Chondrocyte (in vitro differentiated cells): ENCODE results near the gene COBL. TPM values are rescaled to one million over a fixed set of nuclear protein-coding genes. Genes with fewer than 3 reads are reported as not detected.

Experiments
- DNase-seq: peaks from one replicate; pipeline ENCODE4 v3.0.0; 2021; ENCODE audit warnings: mixed read lengths, low spot score
- H3K27ac Mint-ChIP-seq: one replicate; pipeline ENCODE4 v1.8.0; 2021; ENCODE audit warnings: mild to moderate bottlenecking, moderate library complexity, mixed read lengths; ENCODE audit not compliant: unreplicated experiment
- H3K27me3 Mint-ChIP-seq: 2 replicates; pipeline ENCODE4 v1.8.0; 2021; ENCODE audit warnings: low read depth, mixed read lengths
- H3K36me3 Mint-ChIP-seq: 2 replicates; pipeline ENCODE4 v1.8.0; 2021; ENCODE audit warnings: low read depth, mixed read lengths
- H3K4me1 Mint-ChIP-seq: 2 replicates; pipeline ENCODE4 v1.8.0; 2021; ENCODE audit warnings: low read depth, mild to moderate bottlenecking, mixed read lengths
- H3K4me3 Mint-ChIP-seq: one replicate; pipeline ENCODE4 v1.8.0; 2021; ENCODE audit warnings: mild to moderate bottlenecking, moderate library complexity, mixed read lengths; ENCODE audit not compliant: unreplicated experiment
- H3K9me3 Mint-ChIP-seq: 2 replicates; pipeline ENCODE4 v1.8.0; 2021; ENCODE audit warnings: low read depth, mixed read lengths
- total RNA-seq: library from RNA; stranded (reverse); gene quantifications from 3 replicates; pipeline ENCODE4 v1.2.1, GENCODE V29; 2021
- TF ChIP-seq, protein P1 (sequence below): fragments of 200-600 bp; sonication (generic); IDR thresholded peaks from 2 replicates; pipeline ENCODE4 v1.5.0; 2021; ENCODE audit warnings: antibody characterized with exemption, mild to moderate bottlenecking, moderate library complexity

COBL gene
- total RNA-seq, 1 donor from 2014 or later, result 0.17 TPM

DNA sequence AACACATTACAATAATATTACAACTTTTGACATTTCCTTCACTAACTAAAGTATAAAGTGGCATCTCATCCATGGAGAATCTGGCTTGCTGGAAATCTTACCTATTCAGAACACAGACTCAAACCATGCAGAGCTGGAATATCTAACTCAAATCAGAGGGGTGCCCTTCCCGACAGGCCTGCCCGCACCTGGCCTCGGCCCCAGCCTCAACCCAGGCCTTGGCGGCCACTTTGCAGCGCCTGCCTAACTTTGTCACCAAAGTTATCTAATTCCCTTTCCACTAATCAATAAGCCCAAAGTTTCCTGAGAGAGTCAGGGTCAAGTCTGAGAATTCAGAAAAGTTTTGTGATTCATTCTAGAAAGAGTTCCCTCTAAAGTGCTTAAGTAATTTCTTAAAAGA lies 212.9 kb downstream of the COBL start:
- TF ChIP-seq, protein P1, sequence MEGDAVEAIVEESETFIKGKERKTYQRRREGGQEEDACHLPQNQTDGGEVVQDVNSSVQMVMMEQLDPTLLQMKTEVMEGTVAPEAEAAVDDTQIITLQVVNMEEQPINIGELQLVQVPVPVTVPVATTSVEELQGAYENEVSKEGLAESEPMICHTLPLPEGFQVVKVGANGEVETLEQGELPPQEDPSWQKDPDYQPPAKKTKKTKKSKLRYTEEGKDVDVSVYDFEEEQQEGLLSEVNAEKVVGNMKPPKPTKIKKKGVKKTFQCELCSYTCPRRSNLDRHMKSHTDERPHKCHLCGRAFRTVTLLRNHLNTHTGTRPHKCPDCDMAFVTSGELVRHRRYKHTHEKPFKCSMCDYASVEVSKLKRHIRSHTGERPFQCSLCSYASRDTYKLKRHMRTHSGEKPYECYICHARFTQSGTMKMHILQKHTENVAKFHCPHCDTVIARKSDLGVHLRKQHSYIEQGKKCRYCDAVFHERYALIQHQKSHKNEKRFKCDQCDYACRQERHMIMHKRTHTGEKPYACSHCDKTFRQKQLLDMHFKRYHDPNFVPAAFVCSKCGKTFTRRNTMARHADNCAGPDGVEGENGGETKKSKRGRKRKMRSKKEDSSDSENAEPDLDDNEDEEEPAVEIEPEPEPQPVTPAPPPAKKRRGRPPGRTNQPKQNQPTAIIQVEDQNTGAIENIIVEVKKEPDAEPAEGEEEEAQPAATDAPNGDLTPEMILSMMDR, result no peak
- H3K27me3 Mint-ChIP-seq, result peaks cover 5% of the 10 kb centered on the region
- H3K36me3 Mint-ChIP-seq, result no peaks in the 10 kb centered on the region
- H3K9me3 Mint-ChIP-seq, result peaks cover 2% of the 10 kb centered on the region
- peaks cover 8% of the 10 kb centered on the region for H3K4me1 Mint-ChIP-seq
- no peak for DNase-seq
- H3K4me3 Mint-ChIP-seq, result no peak overlapping the region
- H3K27ac Mint-ChIP-seq, result no peak overlapping the region

DNA sequence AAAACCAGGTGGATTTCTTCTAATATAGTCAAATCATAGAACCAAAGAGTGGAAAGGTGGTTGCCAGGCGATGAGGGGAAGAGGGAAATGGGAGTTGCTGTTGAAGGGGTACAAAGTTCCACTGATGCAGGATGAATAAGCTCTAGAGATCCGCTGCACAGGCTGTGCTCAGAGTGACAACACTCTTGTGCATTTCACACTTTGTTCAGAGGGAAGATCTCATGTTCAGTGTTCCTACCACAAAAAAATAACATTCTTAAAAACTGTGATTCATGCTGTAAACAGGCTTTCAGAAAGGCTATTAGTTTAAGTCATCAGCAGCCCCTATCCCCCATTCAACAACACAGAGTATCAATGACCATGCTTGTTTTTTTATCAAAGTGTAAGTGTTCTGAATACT lies 213.8 kb downstream of the COBL start:
- H3K9me3 Mint-ChIP-seq, result peaks cover 11% of the 10 kb centered on the region
- TF ChIP-seq, protein P1, result no peak
- H3K4me3 Mint-ChIP-seq, result no peak overlapping the region
- no peak for DNase-seq
- peaks cover 8% of the 10 kb centered on the region for H3K4me1 Mint-ChIP-seq
- peak overlapping the region; percentile 72 for H3K27ac Mint-ChIP-seq
- peaks cover 1% of the 10 kb centered on the region for H3K36me3 Mint-ChIP-seq
- H3K27me3 Mint-ChIP-seq, result peaks cover under 1% of the 10 kb centered on the region

DNA sequence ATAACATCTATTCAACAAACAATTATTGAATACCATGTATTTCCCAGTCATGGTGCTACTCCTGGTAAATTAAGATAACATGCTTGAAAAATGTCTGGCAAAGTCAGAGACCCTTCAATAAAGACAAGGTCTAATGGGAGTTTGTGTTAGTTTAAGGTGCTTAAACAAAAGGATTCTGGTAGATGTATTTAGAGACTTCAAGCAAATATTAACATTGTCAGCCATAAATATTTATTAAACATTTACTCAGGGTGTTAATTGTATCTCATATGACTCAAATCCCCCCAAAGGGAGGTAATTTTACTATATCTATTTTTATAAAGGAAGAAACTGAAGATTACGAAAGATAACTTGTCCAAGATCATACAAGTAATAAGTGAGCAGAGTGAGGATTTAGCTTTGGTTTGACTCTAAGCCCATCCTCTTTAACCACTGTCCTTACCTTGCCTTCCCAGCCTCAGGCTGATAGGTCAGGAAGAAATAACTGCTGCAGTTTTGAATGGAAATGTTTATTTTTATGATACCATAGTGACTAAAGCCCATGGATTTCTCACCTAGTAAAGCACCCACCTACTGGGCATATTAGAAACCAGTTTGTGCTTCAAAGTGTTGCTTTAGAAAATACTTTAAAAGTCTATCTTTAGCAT lies 215.4 kb downstream of the COBL start:
- Mint-ChIP-seq H3K4me3 (no peak overlapping the region), H3K27me3 (no peaks in the 10 kb centered on the region), H3K27ac (no peak overlapping the region), H3K9me3 (peaks cover 22% of the 10 kb centered on the region), H3K36me3 (peaks cover 1% of the 10 kb centered on the region), H3K4me1 (peaks cover 8% of the 10 kb centered on the region)
- TF ChIP-seq, protein P1, result no peak
- DNase-seq, result no peak

DNA sequence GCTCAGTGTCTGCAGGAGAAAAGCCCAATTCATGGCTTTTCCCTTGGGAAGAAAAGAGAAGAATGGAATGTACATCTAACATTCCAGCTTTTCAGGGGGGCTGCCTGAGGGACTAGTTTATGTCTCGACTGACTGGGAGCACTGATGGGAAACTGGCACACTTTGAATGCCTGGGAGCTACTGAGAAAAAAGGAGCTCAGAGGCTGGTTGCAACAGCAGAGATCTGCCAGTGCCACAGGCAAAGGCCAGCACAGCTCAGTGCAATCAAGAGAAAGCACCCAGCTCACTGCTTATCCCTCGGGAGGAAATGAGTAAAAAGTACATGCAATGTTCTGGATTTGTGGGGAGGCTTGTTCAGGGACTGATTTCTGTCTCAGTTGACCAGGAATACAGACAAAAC lies 226.2 kb downstream of the COBL start:
- DNase-seq, result no peak
- Mint-ChIP-seq H3K4me3 (no peak overlapping the region), H3K9me3 (peaks cover 10% of the 10 kb centered on the region), H3K36me3 (peaks cover 9% of the 10 kb centered on the region), H3K27me3 (peaks cover 8% of the 10 kb centered on the region), H3K4me1 (peaks cover 28% of the 10 kb centered on the region), H3K27ac (peak overlapping the region; percentile 87)
- TF ChIP-seq, protein P1, result no peak

DNA sequence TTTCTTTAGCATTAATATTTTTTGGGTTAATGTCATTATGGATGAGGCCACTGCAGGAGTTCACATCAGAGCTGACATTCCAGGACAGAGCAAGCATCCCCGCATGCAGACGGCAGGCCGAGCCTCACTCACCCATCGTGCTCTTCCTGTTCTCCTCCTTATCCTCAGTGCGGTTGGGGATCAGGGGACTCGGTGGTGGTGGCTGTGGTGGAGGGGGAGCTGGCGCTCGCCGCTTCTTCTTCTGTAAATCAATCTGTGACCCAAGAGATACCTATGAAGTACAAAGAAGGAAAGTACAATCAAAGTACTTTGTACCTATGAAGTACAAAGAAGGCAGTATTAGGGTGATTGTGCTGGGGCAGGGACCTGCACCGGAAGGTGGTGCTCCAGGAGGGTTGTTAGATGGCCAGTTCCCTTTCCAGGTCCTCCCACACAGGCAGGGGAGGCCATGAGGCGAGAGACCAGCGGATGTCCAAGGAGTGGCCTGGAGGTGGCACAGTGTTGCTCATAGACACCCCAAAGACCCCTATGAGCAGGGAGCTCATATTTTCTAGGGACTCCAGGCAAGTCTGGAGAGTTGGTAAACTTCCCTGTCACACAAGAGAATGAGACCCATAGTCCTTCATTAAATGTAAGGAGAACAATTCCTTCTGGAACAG lies 231.4 kb downstream of the COBL start:
- no peak for DNase-seq
- TF ChIP-seq, protein P1, result no peak
- Mint-ChIP-seq H3K4me1 (peaks cover 18% of the 10 kb centered on the region), H3K27ac (no peak overlapping the region), H3K36me3 (no peaks in the 10 kb centered on the region), H3K27me3 (peaks cover 29% of the 10 kb centered on the region), H3K9me3 (no peaks in the 10 kb centered on the region), H3K4me3 (no peak overlapping the region)
